Activated gamma-delta T cell (primary cell): ENCODE measurements around the gene CRAMP1.
"Not testable (repeated sequence)": the region's sequence is repeated elsewhere in the genome, so short reads cannot be mapped to it uniquely, and the experiment has no call there.

Experiments
- DNase-seq: peaks from one replicate; lab custom pipeline; 2025; lab: John Stamatoyannopoulos, UW

Gene CRAMP1

DNA sequence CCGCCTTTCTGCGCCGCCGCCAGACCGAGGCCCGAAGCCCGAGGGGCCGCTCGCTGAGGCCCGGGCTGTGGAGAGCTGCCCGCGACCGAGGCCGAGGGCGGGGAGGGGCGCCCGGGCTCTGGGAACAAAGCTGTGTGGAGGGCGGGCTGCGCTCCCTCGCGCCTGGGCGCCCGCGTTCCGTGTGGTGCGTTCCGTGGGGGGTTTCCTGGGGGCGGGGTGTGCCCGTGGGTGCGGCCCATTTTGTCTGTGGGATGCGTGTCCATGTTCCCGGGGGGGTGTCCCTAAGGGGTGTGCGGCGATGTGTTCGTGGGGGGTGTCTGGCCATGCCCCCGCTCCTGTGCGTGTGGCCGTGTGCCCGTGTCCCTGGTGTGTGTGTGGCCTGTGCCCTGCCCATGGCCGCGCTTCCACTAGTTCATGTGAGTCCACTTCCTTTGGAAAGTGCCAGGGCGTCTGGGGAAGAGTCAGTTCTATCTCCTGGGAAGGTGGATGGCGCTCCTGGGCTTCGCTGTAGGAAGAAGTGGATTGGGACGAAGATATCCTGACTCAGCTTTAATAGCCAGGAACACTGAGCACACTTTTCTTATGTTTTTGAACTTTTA is 66.4 kb downstream of the CRAMP1 start:
- peak; percentile 35 for DNase-seq

DNA sequence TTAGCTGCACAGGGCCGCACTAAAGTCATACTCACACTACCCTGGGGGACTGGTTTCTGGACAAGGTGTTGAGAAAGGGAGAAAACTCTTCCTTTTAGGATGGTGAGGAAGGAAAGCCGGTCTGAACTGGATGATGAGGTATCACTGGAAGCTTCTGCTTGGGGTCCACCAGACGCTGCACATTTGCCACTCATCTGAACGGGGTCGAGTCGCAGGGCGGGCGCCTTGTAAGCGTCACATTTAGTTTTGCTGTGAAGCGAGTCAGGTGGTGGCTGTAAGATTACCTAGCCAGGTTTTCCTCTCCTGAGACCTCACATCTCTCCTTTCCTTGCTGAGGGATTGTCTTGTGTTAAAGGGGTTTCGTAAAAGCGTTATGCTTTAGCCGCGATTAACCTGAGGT is 68.2 kb downstream of the CRAMP1 start:
- DNase-seq, result no peak

GRCh38 chr16:1681032-1681431 is 68.9 kb downstream of the CRAMP1 start:
- no peak for DNase-seq

DNA sequence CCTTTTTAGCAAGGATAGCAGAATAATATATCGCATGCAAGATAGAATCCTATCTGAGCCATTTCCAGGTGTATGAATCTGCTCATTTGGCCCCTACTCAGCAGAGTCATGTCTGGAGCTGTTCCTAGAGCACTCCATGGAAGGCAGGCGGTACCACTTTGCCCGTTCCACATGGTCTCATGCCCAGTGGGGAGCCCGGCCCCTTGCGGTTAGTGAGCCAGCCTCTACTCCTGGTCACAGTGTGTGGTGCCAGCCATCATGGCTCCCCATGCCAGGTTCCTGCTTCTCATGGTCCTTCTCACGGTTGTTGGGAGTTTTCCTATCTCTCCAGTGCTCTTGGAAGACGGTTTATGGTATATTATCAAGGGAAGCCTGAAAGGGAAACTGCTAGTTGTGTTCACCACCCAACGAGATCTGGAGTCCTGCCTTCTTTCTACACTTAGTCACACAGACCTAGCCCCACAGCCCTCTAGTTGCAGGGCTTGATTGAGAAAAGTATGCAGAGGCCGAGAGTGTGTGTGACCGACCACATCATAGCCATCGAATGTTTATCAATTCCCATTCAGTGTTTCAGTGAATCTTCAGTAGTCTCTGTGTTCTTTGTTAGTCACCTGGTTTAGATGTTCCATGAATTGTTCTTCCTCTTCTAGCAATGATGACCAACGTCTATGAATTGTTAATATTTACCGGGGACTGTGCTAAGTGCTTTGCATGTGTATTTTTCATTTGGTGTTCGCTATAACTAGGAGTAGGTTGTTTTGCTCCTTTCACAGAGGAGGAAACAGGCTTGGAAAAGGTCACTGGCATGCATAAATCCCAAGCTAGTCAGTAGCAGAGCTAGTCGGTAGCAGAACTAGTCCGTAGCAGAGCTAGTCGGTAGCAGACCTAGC is 75.5 kb downstream of the CRAMP1 start:
- DNase-seq, result no peak

GRCh38 chr16:1688807-1689560 is 76.8 kb downstream of the CRAMP1 start:
- no peak for DNase-seq

DNA sequence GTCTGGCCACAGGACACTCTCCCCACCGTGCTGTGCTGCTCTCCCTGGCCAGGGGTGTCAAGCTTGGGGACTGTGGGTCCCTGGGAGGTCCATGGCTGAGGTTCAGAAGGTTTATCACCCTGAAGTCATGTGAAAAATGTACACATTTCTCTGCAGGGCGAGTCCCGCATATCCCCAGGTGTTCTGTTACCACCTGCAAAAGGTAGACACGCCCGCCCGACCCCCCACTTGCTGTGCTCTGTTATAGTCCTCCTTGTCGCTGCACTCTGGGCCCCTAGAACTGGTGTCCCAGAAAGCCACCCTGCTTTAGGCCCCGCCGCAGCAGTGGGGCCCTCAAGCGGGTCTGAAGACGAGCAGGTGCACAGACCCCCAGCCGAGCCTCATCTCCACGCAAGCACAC is 77.7 kb downstream of the CRAMP1 start:
- DNase-seq, result no peak

GRCh38 chr16:1690810-1691209 is 78.7 kb downstream of the CRAMP1 start:
- DNase-seq, result no peak

DNA sequence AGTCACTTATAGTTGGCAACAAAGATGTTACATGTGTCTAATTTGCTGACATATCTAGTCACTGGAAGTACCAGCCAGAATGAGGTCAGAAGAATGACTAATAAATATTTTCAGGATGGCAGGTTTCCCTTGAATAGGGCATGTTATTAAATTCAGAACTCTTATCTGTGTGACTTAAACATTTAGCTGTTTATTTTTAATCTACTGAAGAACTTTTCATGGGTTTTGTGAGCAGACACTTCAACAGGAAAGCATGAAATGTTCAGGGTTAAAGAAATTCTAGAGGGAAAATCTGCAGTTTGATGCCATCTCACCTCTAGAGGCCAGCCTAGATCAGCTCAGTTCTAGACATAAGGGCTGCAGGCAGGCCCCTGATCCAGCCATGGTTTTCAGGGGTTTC is 79.1 kb downstream of the CRAMP1 start:
- DNase-seq, result no peak

- DNase-seq, result no peak
Measured at GRCh38 chr16:1691956-1692355, 79.8 kb downstream of the CRAMP1 start.

- no peak for DNase-seq
Measured at GRCh38 chr16:1696863-1697262, 84.7 kb downstream of the CRAMP1 start.

- DNase-seq, result no peak
Measured at GRCh38 chr16:1698680-1699079, 86.5 kb downstream of the CRAMP1 start.

- no peak for DNase-seq
Measured at GRCh38 chr16:1700246-1700645, 88.1 kb downstream of the CRAMP1 start.

DNA sequence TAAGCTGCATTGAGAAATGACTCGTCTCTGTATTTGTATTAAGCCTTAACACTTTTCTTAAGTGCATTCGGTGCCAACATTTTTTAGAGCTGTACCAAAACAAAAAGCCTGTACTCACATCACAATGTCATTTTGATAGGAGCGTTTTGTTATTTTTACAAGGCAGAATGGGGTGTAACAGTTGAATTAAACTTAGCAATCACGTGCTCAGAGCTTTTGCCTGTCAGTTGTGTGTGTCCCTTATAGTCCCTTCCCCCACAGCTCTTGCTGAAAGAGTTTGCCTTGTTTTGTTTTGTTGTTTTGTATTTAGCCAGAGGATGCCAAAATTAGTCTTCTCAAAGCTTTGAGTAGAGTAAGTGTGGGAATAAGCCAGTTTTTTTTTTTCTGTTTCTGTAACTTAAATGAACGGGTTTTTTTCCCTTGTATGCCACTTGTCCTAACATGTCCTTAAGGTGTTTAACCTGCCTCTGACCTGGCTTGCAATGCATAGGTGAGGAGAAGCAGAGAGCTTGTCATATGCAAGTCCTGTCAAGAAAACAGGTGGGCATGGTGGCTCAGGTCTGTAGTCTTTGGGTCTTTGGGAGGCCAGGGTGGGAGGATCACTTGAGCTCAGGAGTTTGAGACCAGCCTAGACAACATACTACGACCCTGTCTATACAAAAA is 89.2 kb downstream of the CRAMP1 start:
- no peak for DNase-seq

DNA sequence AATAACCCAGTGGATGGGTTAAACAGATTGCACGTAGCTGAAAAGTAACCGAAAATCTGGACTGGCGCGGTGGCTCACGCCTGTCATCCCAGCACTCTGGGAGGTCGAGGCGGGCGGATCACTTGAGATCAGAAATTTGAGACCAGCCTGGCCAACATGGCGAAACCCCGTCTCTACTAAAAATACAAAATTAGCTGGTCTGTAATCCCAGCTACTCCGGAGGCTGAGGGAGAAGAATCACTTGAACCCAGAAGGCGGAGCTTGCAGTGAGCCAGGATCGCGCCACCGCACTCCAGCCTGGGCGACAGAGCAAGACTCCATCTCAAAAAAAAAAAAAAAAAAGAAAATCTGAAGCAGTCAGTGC is 93.1 kb downstream of the CRAMP1 start:
- not testable (repeated sequence) for DNase-seq

DNA sequence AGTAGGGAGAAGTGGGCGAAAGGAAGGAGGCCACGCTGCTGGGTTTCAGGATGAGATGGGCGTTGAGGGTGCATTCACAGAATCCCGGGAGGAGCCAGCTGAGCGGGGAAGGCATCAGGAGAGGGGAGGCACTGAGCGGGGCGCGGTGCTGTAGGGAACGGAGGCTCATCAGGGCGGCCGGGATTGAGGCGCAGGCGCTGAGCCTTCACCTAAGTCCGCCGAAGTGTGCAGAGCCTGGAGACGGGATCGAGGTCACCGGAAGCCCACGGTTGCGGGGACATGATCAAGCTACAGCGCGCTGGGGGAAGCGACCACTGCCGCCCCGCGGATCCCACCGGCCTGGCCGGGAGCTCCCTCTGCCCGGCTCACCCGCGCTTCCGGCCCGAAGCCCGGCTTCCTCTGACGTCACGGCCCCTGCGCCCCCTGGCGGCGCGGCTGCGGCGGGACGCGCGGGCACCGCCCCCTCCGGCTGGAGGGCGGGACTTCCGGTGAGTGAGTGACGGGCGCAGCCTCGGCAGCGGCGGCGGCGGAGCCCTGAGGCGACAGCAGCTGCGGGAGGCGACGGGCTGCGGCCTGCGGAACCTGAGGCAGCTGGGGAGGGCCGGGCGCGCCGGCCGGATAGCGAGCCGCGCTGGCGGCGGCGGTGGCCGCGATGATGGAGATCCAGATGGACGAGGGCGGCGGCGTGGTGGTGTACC is 93.7 kb downstream of the CRAMP1 start, which contains the start of gene MAPK8IP3:
TSS of gene MAPK8IP3 (plus strand) at position 508 of the 698 bp plus-strand sequence. CDS start at position 653, 145 bp downstream.
- peak; percentile 91 for DNase-seq

DNA sequence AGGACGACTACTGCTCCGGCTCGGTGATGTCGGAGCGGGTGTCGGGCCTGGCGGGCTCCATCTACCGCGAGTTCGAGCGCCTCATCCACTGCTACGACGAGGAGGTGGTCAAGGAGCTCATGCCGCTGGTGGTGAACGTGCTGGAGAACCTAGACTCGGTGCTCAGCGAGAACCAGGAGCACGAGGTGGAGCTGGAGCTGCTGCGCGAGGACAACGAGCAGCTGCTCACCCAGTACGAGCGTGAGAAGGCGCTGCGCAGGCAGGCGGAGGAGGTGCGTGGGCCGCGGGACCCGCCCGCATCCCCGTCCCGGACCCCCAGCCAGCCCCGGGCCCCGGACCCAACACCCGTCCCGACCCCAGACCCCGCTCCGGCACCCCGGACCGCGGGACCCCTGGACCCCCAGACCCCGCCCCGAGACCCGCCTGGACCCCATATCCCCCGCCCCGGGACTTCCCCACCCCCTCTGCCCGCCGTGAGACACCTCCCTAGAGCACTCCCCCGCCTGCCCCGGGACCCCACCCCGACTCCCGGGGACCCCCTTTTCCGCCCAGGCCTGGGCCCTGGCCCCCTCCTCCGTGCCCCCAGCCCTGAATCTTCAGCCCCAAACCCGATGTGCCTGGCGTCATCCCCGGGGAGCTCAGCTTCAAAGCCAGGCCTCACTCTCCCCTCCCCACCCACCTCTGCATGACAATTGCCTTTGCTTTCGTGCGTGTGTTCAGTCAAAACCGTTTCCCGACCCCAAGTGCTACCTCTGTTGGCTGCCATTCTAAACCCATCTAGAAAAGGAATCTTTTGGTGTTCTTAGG is 94.4 kb downstream of the CRAMP1 start:
- DNase-seq, result no peak

DNA sequence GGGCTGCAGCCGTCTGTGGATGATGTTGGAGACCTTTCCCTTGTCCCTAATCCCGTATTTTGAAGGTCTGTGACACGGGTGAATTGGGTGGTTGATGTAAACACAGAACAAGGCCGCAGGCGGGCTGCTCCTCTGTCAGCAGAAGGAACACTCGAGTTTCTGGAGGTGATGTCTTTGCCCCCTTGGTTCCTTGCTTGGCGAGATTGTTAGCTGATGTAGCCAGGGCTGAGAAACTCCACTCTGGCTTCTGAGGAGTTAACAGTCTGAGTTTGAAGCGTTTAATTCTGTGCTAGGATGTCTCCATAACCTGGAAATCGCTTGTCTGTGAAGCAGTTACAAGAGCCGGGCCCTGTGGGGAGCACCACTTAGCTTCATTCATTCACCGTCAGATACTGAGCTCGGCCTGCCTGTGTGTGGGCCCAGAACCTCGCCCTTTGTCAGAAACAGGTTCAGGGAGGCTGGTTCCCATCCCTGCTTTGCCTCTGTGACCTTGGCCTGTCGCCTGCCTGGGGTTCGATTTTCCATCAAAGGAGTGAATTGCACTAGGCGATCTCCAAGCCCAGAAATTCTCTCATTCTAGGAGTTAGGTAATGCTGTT is 95.1 kb downstream of the CRAMP1 start:
- no peak for DNase-seq

DNA sequence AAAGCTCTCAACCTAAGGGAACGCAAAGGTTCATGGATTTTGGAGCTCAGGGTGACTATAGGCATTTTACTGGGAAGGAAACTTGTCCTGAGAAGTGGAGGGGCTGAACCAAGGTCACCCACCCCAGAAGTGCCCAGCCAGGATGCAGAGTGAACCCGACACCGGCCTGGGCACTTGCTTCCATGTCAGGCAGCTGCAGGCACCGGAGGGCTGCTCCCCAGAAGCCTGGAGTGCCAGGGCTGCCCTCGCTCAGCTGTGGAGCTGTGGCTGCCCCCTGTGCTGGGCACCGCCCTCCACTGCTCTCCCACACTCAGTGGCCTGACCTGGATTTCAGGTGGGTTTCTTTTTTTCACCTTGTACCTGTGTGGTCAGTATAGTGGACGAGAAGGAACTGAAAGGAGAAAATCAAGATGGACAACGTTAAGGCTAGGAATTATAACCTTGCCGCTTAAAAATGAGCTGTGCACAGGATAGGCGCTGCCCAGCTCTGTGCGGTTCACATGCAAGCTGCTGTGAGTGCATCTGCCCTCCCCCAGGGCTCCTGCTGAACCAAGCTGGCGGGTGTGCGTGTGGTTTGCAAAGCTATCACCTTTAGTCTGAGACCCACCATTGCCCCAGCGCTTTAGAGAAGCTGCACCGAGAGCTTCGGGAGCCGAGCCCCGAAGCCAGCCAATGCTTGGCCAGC is 96.1 kb downstream of the CRAMP1 start:
- DNase-seq, result no peak

- DNase-seq, result no peak
Measured at GRCh38 chr16:1708768-1709180, 96.6 kb downstream of the CRAMP1 start.

DNA sequence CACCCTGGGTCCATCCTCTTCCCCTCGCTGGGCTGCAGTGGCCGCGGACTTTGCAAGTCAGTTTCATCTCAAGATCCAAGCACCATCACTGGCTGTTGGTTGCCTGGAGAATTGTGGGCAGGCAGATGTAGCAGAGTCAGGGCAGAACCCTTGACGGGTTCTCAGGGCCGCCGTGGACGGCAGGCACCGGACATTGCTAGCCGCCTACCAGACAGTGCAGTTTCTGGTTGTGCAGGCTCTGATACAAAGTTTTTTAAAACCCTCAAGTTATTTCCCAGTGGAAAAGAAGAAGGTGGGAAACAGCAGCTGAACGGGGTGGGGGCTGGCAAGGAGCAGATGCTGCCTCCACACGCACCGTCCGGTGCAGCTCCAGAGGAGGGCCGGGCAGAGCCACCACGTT is 97.2 kb downstream of the CRAMP1 start:
- DNase-seq, result no peak
